Measurements from ENCODE around the gene PLCB1.
A peak's percentile ranks its signal among the peaks of the same experiment; 100 is the strongest.
"Not testable (repeated sequence)": the region's sequence is repeated elsewhere in the genome, so short reads cannot be mapped to it uniquely, and the experiment has no call there.

PLCB1 gene

GRCh38 chr20:8457978-8458377 is 325.9 kb downstream of the PLCB1 start:
- no peak for DNase-seq

- DNase-seq = no peak
Observed at GRCh38 chr20:8461186-8461585, 329.1 kb downstream of the PLCB1 start.

GRCh38 chr20:8464368-8464767 is 332.3 kb downstream of the PLCB1 start:
- DNase-seq = no peak

- not testable (repeated sequence) for DNase-seq
Observed at GRCh38 chr20:8466781-8467180, 334.7 kb downstream of the PLCB1 start.

GRCh38 chr20:8470156-8470555 is 338.1 kb downstream of the PLCB1 start:
- DNase-seq = no peak

GRCh38 chr20:8471465-8471864 is 339.4 kb downstream of the PLCB1 start:
- DNase-seq = no peak

- DNase-seq = no peak
Observed at GRCh38 chr20:8473459-8473858, 341.4 kb downstream of the PLCB1 start.

- DNase-seq = no peak
Observed at GRCh38 chr20:8474027-8474668, 342.1 kb downstream of the PLCB1 start.

DNA sequence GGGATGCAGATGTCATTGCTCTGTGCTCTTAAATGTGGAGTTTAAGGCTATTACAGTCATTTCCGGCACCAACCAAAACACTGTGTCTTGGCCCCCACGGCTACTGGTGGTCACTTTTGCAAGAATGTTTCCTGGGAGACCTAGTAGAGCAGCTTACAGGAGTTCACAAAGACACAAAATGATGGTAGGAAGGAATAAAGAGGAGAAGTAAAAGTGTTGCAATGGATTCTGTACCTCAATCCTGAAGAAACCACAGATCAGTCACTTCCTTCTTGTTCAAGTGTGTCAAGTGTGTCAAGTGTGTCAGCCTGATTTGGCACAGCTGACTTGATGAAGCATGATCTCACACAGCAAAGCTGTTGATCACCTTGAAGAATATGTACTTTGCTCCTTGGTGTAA is 344.0 kb downstream of the PLCB1 start:
- no peak for DNase-seq

DNA sequence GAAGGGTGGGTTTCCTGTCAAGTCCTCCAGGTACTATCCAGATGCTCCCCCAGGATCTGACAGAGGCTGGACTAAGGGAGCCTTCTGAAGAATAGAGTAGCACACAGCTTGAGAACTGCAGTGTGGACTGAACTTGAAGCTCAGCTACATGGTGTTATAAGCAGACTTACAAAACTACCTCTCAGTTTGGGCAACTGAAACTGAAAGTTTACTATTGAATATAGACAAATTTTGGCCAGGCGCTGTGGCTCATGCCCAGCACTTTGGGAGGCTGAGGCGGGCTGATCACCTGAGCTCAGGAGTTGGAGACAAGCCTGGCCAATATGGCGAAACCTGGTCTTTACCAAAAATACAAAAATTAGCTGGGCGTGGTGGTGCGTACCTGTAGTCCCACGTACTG is 348.5 kb downstream of the PLCB1 start:
- DNase-seq = no peak

- DNase-seq = no peak
Observed at GRCh38 chr20:8487696-8488095, 355.6 kb downstream of the PLCB1 start.

DNA sequence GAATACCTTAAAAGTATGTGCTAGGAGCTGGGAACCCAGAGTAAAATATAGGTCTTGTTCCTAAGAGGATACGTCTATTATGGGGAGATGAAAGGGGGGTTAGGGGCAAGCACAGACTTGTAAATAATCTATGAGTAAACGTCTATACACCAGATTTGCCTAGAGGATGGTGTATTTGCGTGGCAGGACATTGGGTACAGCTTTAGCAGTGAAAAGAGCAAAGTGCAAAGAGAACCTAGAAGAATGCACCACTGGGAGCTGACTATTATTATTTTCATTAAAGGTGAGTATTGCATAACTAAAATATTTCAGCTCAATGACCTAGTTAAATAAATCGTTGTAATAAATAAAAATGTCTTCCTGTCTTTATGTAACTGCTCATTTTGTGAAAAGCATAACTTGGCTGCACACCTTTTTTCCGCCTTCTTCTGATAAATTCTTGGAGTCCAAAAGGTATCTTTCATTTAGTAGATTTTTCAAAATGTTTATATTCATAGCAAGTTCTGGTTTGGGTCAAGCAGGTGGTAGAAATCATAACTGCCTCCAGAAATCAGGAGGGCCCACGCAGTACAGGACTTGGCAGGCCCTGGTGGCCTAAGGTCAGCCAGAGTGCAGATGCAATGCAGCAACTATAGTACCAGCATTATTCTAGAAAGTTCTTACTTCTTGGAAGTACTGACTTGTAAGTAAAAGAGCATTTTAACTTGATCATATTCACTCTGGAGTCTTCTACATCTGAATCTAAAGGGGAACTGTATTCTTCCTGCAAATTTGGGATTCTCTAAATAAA is 357.2 kb downstream of the PLCB1 start:
- DNase-seq = no peak

- no peak for DNase-seq
Observed at GRCh38 chr20:8490076-8490830, 358.2 kb downstream of the PLCB1 start.

GRCh38 chr20:8492173-8492572 is 360.1 kb downstream of the PLCB1 start:
- no peak for DNase-seq

DNA sequence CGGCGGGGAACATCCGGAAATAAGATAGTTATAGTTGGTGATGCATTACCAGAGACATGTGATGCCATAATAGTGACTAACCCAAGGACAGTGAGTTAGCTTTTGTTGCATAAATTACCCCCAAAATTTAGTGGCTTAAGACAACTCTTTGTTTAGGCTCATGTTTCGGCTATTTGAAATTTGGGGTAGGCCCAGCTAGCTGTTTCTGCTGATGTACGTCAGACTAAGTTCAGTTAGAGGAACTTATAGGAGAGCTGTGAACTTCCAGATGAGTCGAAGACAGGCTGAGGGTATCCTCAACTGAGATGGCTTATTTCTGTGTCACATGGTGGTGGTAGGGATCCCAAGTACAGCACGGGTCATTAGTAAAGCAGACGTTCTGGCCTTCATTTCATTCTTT is 366.5 kb downstream of the PLCB1 start:
- DNase-seq = no peak

- no peak for DNase-seq
Observed at GRCh38 chr20:8504030-8504429, 372.0 kb downstream of the PLCB1 start.

DNA sequence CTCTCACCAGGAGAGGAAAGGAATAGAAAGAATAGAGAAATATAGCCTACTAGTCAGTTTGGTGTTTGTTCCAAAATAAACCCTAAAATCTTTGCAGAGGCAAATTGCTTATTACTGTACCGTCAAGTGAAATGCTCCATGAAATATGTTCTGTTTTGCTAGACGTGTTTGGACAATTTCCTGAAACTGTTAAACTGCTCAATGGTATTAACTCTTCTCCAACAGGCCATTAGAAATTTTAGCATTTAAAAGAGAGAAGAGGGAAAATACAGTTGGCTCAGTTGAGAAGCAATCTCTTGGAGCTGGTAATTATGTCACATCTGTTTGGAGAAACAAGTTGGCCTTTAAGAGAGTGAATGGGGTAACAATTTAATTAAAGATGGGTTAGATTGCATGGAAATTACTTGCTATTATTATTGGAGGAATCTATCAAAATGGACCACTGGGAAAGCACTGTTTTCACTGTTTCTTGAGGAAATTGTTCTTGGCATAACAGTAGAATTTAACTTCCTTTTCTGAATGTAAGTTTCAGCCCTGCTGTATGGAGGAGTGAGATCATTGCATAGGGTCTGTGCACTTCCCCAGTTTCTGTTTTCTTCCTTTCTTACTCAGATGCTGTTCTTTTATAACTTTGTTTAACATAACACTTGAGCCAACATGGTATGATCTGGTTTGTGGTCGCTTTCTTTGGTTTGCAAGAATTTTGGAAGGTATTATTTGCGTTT is 373.6 kb downstream of the PLCB1 start:
- DNase-seq = no peak

GRCh38 chr20:8507231-8507630 is 375.2 kb downstream of the PLCB1 start:
- DNase-seq = no peak

- DNase-seq = peak; percentile 27
Observed at GRCh38 chr20:8509809-8510208, 377.7 kb downstream of the PLCB1 start.

DNA sequence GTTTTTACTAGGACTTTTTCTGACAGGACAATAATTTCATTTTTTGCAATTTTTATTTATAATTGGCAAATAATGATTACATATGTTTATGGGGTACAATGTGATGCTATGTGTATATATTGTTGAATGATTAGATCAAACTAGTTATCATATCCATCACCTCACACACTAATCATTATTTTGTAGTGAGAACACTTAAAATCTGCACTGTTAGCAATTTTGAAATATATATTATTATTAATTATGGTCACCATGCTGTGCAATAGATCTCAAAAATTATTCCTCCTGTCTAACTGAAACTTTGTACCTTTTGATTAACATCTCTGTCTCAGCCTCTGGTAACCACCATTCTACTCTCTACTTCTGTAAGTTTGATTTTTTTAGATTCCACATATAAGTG is 378.7 kb downstream of the PLCB1 start:
- no peak for DNase-seq

DNA sequence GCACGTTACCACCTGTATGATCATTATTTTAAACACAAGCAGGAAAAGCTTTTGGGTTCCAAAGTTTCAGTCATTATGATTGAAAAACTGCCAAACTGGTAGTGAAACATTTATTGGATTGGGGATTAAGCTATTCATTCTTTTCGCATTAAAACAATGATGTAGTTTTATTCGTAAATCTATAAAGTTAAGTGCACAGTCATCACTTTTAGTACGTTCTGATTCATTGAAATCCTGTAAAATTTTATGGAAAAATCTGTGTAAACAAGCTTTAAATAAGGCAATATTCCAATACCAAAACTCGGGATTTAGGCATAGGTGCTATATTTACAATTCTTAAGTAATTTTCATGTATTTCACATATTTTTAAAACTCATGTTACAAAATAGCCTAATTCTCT is 379.9 kb downstream of the PLCB1 start:
- no peak for DNase-seq

DNA sequence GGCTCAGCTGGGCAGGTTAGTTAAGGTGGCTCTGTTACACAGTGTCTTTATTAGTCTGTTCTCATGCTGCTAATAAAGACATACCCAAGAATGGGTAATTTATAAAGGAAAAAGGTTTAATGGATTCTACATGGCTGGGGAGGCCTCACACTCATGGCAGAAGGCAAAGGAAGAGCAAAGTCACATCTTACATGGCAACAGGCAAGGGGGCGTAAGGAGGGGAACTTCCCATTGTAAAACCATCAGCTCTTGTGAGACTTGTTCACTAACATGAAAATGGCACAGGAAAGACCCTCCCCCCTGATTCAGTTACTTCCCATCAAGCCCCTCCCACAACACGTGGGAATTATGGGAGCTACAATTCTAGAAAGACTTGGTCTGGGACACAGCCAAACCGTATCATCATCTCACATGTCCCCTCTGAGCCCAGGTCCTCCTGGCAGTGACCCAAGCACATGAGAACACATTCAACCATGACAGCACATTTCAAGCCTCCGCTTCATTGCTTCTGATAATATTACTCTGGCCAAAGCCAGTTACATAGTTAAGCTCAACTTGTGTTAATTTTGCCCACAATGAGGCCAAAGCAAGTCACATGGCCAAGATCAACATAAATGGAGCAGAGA is 383.9 kb downstream of the PLCB1 start:
- DNase-seq = no peak

- DNase-seq = peak; percentile 11
Observed at GRCh38 chr20:8518878-8519277, 386.8 kb downstream of the PLCB1 start.
